H1 (cell line): ENCODE measurements around the gene CAMTA1. TPM values are rescaled to one million over a fixed set of nuclear protein-coding genes. Genes with fewer than 3 reads are reported as not detected.

Experiments used
- RXRA ChIP-seq: IDR thresholded peaks from 2 replicates; pipeline ENCODE4 v1.6.1; 2011; ENCODE audit warnings: low read depth, mild to moderate bottlenecking, low read length, moderate library complexity; ENCODE audit not compliant: insufficient read depth
- SP4 ChIP-seq: IDR thresholded peaks from 2 replicates; pipeline ENCODE4 v1.6.1; 2012; ENCODE audit warnings: low read length, inconsistent platforms
- TEAD4 ChIP-seq: IDR thresholded peaks from 2 replicates; pipeline ENCODE4 v1.6.1; 2012; ENCODE audit warnings: low read depth, low read length, inconsistent platforms, mixed read lengths
- polyA plus RNA-seq, 7 experiments: library from polyadenylated mRNA; depleted of rRNA in 3 of 7; stranded (reverse) in 5 of 7; unstranded in 2 of 7; fragments of >200 nt in 5 of 7; fragments of 200-250 nt in 2 of 7; gene quantifications; 1 replicate in 5 of 7; 2 replicates in 1 of 7; 4 replicates in 1 of 7; pipeline versions ENCODE4 v1.2.1 to v1.2.3, GENCODE V29; 2011 to 2013; ENCODE audit warnings: missing spikeins in 2 of 7, mixed read lengths in 2 of 7
- total RNA-seq: library from RNA; stranded (reverse); fragmentation: NEBNext Ultra II Directional; extraction: Animal tissue kit (Norgen Biotek cat#: 25700); gene quantifications from 2 replicates; pipeline ENCODE4 v1.2.1, GENCODE V29; 2021

The CAMTA1 gene
- total and polyA plus RNA-seq, 2 of the 8 experiments (the other 6 are each of a cell fraction or from before 2014, with no cell fraction given): 65.0 to 119 TPM

DNA sequence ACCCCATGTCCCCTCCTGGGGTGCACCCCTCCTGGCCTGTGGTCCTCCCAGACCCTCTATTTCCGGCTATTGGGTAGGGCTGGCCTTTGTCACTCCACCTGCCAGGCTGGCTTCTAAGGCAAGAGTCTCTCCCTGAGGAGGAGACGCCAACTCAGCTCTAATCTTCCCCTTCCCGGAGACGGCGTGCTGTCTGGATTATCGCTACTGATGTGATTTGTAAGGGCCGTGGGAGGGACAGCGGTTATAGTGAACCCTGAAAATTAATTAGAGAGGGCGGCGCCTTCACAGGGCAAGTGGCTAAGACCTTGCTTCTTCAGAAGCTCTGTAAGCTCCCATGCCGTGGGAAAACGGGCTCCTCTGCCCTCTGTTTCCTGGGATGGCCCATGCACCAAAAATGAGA is 778.9 kb downstream of the CAMTA1 start (continued):
- TF ChIP-seq RXRA (no peak), TEAD4 (no peak), SP4 (no peak)
